ENCODE measurements around the gene THEM5.

DNA sequence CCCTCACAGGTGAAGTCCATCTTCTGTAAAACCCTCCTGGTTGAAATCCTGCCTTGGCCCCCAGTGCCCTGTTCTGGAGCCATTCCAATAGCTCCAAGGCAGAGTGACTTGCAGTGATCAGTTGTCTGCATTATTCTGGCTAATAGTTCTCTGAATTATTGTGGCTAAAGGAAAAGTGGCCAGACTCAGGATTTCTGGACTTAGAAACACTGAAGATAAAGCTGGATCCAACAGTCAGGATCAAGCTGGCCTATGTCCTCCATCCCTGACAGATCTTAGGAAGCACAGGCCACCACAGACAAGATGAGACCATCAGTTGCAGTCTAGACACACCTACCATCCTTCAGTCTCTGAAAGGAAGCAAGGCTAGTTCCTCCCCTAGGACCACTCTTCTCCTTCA lies 13.1 kb downstream of the THEM5 start:
- TF ChIP-seq EZH2 (IDR thresholded peaks at IDR 0.05; ENCODE audit: low read length) (no peak), CTCF (optimal IDR thresholded peaks at IDR 0.05 in 1 of 3, IDR thresholded peaks at IDR 0.05 in 1 of 3, conservative IDR thresholded peaks at IDR 0.05 in 1 of 3; ENCODE audit: extremely low read depth in 1 of 3, insufficient read depth in 2 of 3, low read length in 3 of 3) (no peak)
